ENCODE data around the gene RCC2.

The RCC2 gene

GRCh38 chr1:17372955-17373354, 66.5 kb downstream of the RCC2 start:
- DNase-seq (ENCODE audit: low read depth) = no peak

- DNase-seq (ENCODE audit: low read depth) = no peak
Observed at GRCh38 chr1:17371896-17372295, 67.6 kb downstream of the RCC2 start, which contains the start of gene PADI6. Gene PADI6 (plus strand): TSS chr1:17372196. CDS start chr1:17372246, 50 bp downstream.

- no peak for DNase-seq (ENCODE audit: low read depth)
Observed at GRCh38 chr1:17370618-17371017, 68.9 kb downstream of the RCC2 start.

- DNase-seq (ENCODE audit: low read depth) = no peak
Observed at GRCh38 chr1:17369466-17369865, 70.0 kb downstream of the RCC2 start.

GRCh38 chr1:17365293-17365692, 74.2 kb downstream of the RCC2 start:
- no peak for DNase-seq (ENCODE audit: low read depth)

GRCh38 chr1:17363771-17364170, 75.7 kb downstream of the RCC2 start:
- no peak for DNase-seq (ENCODE audit: low read depth)

GRCh38 chr1:17363351-17363750, 76.1 kb downstream of the RCC2 start:
- no peak for DNase-seq (ENCODE audit: low read depth)

- DNase-seq (ENCODE audit: low read depth) = no peak
Observed at GRCh38 chr1:17361687-17362086, 77.8 kb downstream of the RCC2 start.

- no peak for DNase-seq (ENCODE audit: low read depth)
Observed at GRCh38 chr1:17360272-17360956, 79.1 kb downstream of the RCC2 start.

GRCh38 chr1:17359808-17360207, 79.7 kb downstream of the RCC2 start:
- DNase-seq (ENCODE audit: low read depth) = no peak

- DNase-seq (ENCODE audit: low read depth) = no peak
Observed at GRCh38 chr1:17359031-17359430, 80.4 kb downstream of the RCC2 start.

- DNase-seq (ENCODE audit: low read depth) = no peak
Observed at GRCh38 chr1:17358557-17358956, 80.9 kb downstream of the RCC2 start.
